Brain microvascular endothelial cell (primary cell): Measurements from ENCODE around the gene MRPS35.

Experiments used
- DNase-seq: peaks from one replicate; pipeline ENCODE4 v3.0.0-alpha.2; 2020
- H3K27ac ChIP-seq: fragments of 250-450 bp; sonication (Bioruptor Pico); 2 replicates; pipeline ENCODE4 v1.5.1; 2020; ENCODE audit warnings: mild to moderate bottlenecking, moderate library complexity
- H3K27me3 ChIP-seq: fragments of 250-450 bp; sonication (Bioruptor Pico); replicated peaks from 2 replicates; pipeline ENCODE4 v1.5.1; 2020; ENCODE audit warnings: mild to moderate bottlenecking
- H3K36me3 ChIP-seq: fragments of 250-450 bp; sonication (Bioruptor Pico); replicated peaks from 2 replicates; pipeline ENCODE4 v1.5.1; 2020; ENCODE audit warnings: mild to moderate bottlenecking
- H3K4me3 ChIP-seq: 2 replicates; pipeline ENCODE4 v1.5.1; 2011; ENCODE audit warnings: low read depth, mild to moderate bottlenecking, control low read depth, low read length, moderate library complexity
- CTCF ChIP-seq: IDR thresholded peaks from 2 replicates; pipeline ENCODE4 v1.5.1; 2011; ENCODE audit warnings: low read depth, mild to moderate bottlenecking, moderate library complexity, low read length, control low read depth, inconsistent platforms; ENCODE audit errors: missing control alignments
- in situ Hi-C: cut with HindIII; loops from 2 replicates; pipeline ENCODE4 v1.10.0; 2017; ENCODE audit warnings: low sequenced_read_pairs, low pct_ligation_motif_present

MRPS35 gene

DNA sequence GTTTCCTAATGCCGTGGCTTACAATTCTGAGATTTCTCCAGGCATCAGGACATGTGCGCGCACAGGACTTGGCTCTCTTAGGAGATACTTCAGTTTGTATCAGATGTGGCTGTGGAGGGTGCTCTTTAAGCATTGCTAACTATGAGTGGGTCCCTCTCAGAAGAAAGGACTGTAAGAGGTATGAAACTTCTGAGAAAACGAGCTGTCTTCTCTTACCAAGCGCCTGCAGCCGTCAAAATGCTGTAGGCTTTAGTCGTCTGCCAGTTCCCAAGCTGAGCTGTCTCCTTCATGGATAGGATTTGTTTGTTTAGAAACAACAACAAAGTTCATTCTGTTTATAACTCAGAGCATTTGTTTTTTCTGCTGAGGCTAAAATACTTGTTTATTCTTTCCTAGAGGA, 85.5 kb downstream of the MRPS35 start:
- Histone ChIP-seq H3K4me3 (no peak overlapping the region), H3K27me3 (no peaks in the 10 kb centered on the region), H3K36me3 (peaks cover 45% of the 10 kb centered on the region), H3K27ac (no peak overlapping the region)
- in situ Hi-C loops, result no loop called here
- no peak for DNase-seq
- TF ChIP-seq CTCF, result no peak

DNA sequence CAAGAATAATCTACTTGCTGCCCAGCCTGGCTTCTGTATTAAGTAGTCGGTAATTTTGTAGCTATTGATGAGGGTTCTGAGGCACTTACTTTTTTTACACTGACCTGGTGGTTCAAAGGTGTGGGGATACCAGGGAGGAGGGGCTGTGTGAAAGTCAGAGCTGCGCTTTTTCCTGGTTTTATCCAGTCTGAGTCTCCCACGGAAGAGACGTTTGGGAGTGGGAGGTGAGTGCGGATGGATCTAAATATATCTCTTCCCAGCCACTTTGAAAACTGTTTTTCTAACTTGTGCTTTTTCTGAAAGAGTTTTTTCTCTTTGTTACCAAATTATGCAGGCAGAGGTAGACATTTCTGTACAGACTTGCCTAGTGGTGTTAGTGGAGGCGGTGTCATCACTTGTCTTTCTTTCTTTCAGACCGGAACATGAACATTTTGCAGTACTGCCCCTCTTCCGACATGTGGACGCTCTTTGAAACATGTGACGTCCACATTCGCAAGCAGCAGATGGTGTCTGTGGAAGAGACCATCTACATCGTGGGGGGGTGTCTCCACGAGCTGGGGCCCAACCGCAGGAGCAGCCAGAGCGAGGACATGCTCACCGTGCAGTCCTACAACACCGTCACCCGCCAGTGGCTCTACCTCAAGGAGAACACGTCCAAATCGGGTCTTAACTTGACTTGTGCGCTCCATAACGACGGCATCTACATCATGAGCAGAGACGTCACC, 86.8 kb downstream of the MRPS35 start:
- no peak for DNase-seq
- no peak overlapping the region for H3K4me3 ChIP-seq
- peaks cover 42% of the 10 kb centered on the region for H3K36me3 ChIP-seq
- in situ Hi-C loops, result no loop called here
- H3K27ac ChIP-seq, result no peak overlapping the region
- TF ChIP-seq CTCF, result no peak
- H3K27me3 ChIP-seq, result no peaks in the 10 kb centered on the region

DNA sequence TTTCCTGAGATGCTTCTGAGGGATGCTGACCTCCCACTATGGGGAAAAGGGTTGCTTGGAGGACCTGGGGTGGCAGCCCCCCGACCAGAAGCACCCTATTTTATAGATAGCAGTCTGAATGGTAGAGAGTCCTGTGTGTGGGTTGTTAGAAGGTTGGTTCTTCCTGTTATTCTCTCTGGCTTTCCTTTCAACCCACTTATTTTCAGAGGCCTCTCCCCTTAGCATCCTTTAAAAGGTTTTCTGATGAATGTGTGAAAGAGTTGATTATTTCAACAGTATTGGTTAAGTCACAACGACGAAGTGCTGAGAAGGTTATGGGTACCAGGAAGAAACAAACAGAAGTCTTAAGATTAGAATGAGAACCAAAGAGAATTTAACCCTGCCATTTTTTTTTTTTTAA, 90.2 kb downstream of the MRPS35 start:
- in situ Hi-C loops, result no loop called here
- no peak for TF ChIP-seq CTCF
- no peaks in the 10 kb centered on the region for H3K27me3 ChIP-seq
- DNase-seq, result no peak
- H3K36me3 ChIP-seq, result peaks cover 22% of the 10 kb centered on the region
- no peak overlapping the region for H3K4me3 ChIP-seq
- H3K27ac ChIP-seq, result no peak overlapping the region

GRCh38 chr12:27801630-27802029, 91.0 kb downstream of the MRPS35 start:
- H3K36me3 ChIP-seq, result peaks cover 20% of the 10 kb centered on the region
- DNase-seq, result no peak
- in situ Hi-C loops, result no loop called here
- no peaks in the 10 kb centered on the region for H3K27me3 ChIP-seq
- no peak overlapping the region for H3K4me3 ChIP-seq
- no peak for TF ChIP-seq CTCF
- H3K27ac ChIP-seq, result no peak overlapping the region

- peaks cover 15% of the 10 kb centered on the region for H3K36me3 ChIP-seq
- in situ Hi-C loops, result no loop called here
- H3K4me3 ChIP-seq, result no peak overlapping the region
- H3K27me3 ChIP-seq, result no peaks in the 10 kb centered on the region
- TF ChIP-seq CTCF, result no peak
- no peak overlapping the region for H3K27ac ChIP-seq
- no peak for DNase-seq
Measured at GRCh38 chr12:27802511-27802910, 91.9 kb downstream of the MRPS35 start.

GRCh38 chr12:27802936-27803335, 92.3 kb downstream of the MRPS35 start:
- H3K4me3 ChIP-seq, result no peak overlapping the region
- H3K27ac ChIP-seq, result no peak overlapping the region
- H3K27me3 ChIP-seq, result no peaks in the 10 kb centered on the region
- TF ChIP-seq CTCF, result no peak
- no peak for DNase-seq
- in situ Hi-C loops, result no loop called here
- peaks cover 11% of the 10 kb centered on the region for H3K36me3 ChIP-seq
